ENCODE measurements around the gene SUSD3.

The SUSD3 gene

GRCh38 chr9:93118863-93119702, 60.6 kb downstream of the SUSD3 start:
- TF ChIP-seq CTCF (IDR thresholded peaks at IDR 0.05; ENCODE audit: borderline replicate concordance, insufficient read depth, low read depth, low read length), result no peak

DNA sequence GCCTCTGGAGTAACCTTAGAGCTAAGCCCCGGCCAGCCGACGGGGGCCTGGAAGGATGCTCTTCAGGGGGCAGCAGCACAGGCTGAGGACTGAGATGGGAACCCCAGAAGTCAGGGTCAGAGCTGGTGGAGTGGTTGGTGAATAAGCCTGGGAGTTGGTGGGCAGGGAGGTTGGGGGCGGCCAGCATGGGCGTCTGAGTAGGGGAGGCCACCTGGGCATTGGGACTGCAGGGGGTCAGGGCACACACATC, 61.1 kb downstream of the SUSD3 start:
- TF ChIP-seq CTCF (IDR thresholded peaks at IDR 0.05; ENCODE audit: borderline replicate concordance, insufficient read depth, low read depth, low read length), result no peak
- no peak overlapping the region for H3K4me3 ChIP-seq (ENCODE audit: low read depth, low read length)

More at GRCh38 chr9:93118863-93119702, 60.6 kb downstream of the SUSD3 start:
- H3K4me3 ChIP-seq (ENCODE audit: low read depth, low read length), result no peak overlapping the region

DNA sequence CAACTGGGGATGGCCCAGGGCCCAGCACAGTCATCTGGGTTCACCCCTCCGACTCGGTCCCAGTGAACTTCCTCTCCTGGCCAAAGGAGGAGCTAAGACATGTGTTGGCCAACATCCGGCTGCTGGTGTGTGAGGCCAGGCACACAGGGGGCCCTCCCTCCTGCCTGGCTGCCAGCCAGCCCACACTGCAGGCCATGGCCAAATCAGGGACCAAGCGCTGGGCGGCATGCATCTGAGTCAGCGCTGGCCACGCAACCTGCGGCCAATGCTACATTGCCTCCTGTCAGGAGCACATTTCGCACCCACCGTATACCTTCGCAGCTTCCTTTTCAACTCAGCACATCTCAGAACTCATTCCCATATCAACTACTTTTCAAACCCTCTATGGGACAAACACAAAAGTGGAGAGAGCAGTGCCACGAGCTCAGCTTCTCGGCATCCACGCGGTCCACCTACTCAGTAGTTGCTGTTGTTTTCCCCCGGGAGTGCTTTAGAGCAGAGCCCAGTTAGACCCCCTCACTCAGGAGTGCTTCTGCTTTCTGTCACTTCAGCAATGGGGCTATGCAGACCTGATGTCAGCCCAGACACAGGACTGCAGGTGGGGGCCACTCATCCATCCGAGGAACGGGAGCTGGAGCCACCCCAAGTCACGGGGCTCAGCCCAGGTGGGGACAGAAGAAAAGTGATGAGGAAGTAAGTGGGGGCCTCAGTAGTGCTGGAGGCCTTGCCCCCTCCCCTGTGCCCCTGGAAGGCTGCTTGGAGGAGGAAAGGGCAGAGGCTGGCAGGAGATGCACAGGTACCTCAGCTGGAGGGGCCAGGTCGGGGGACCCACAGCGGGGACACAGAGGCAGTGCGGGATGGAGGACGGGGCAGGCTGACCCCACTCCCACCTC, 61.7 kb downstream of the SUSD3 start:
- TF ChIP-seq CTCF (IDR thresholded peaks at IDR 0.05; ENCODE audit: borderline replicate concordance, insufficient read depth, low read depth, low read length), result peak; percentile 64; the same call in 1 of the 2 replicates

GRCh38 chr9:93120846-93121315, 62.4 kb downstream of the SUSD3 start:
- H3K4me3 ChIP-seq (ENCODE audit: low read depth, low read length), result no peak overlapping the region

More for the DNA sequence above, 61.7 kb downstream of the SUSD3 start:
- H3K4me3 ChIP-seq (ENCODE audit: low read depth, low read length), result no peak overlapping the region

GRCh38 chr9:93121316-93122241, 63.1 kb downstream of the SUSD3 start:
- no peak for TF ChIP-seq CTCF (IDR thresholded peaks at IDR 0.05; ENCODE audit: borderline replicate concordance, insufficient read depth, low read depth, low read length)
- H3K4me3 ChIP-seq (ENCODE audit: low read depth, low read length), result no peak overlapping the region

More at GRCh38 chr9:93120846-93121315, 62.4 kb downstream of the SUSD3 start:
- no peak for TF ChIP-seq CTCF (IDR thresholded peaks at IDR 0.05; ENCODE audit: borderline replicate concordance, insufficient read depth, low read depth, low read length)

DNA sequence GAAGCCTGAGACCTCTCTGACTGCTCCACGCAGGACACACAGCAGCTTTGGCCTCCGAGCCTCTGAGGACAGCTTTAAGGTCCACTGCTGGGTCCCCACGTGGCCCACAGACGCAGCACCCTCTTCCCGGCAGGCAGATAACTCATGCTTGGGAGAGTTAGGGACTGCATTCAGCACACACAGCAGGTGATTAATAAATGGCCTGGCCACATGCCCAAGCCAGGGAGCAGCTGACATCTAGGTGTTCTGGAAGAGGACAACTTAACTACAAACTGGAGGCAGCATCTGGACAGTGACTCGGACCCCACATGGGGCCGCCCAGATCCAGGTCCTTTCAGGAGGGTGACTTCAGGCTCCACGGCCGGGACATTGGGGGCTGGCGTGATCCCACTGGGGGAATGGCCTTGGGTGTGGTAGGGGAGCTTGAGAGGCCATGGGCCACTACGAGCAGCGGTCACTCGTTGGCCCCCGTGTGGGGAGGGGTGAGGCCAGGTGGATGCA, 64.3 kb downstream of the SUSD3 start:
- no peak for TF ChIP-seq CTCF (IDR thresholded peaks at IDR 0.05; ENCODE audit: borderline replicate concordance, insufficient read depth, low read depth, low read length)
- no peak overlapping the region for H3K4me3 ChIP-seq (ENCODE audit: low read depth, low read length)

Data from GM12875 (cell line).